Non-pigmented ciliary epithelial cell (primary cell): ENCODE results near the gene HLA-DPB1.
"Not testable (repeated sequence)": the region's sequence is repeated elsewhere in the genome, so short reads cannot be mapped to it uniquely, and the experiment has no call there.

Experiments
- DNase-seq: peaks from one replicate; pipeline ENCODE4 v3.0.0-alpha.2; 2010; ENCODE audit warnings: low read depth

The HLA-DPB1 gene

DNA sequence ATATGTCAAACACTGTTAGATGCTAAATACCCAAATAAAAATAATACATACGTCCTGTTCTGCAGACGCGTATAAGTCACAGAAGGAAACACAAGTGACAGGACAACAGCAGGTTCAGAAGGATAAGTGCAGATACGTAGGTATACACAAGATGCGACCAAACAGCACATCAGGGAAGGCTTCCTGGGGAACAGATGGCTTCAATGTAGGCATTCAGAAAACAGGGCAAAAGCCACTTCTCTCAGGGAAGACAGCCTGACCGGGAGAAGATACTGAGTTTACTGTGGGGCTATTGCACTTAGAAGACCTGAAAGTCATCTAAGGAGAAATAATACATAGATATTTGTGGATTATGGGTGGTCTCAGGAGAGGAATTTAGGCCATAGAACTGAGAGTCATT is 4.2 kb upstream of the HLA-DPB1 start:
- no peak for DNase-seq

DNA sequence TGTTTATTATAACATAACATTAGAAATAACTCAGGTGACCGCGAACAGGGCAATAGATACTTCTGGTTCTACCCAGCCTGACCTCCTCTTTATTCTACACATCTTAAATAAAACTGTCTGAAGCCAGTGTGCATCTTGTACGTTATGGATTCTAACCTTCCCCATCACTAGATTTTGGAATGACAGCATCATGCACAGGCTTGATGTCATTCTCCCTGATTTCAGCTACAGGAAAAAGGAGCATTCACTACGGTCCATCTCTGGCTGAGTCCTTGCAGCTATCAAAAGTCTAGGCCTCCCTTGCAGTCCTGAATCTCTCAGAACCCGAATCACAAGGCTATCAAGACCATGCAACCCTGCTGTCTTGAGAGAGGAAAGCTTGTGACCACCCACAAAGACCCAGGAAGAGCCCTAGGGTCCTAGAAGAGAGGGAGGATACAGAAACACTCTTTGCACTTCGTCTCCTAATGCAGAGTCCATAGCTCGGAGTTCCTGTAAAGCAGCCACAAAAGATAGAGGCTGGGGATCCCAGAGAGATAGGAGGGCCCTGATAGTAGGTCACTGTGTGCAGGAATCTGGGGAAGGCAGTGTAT is 3.2 kb upstream of the HLA-DPB1 start:
- DNase-seq = no peak

DNA sequence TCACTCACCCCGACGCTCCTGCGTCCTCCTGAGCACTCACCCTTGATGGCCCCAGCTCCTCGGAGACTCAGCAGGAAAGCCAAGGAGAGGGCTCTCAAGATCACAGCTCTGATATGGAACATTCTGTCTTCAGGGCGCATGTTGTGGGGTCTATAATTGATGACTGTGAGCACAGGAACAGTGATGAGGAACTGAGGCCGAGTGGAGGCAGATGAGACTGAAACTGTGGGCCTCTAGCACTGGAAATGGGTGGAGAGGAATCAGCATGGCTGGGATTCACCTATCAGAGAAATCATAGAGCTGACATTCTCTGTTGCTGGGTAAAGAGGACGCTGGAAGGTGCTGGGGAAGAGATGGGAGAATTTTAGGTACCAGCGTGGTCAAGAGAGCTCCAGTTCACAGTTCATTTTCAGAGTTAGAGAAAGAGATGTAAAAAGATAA is 2.3 kb upstream of the HLA-DPB1 start, which contains the start of gene HLA-DPA1:
HLA-DPA1 (minus strand) TSS at position 219 of the 441 bp plus-strand sequence.
- DNase-seq = no peak

DNA sequence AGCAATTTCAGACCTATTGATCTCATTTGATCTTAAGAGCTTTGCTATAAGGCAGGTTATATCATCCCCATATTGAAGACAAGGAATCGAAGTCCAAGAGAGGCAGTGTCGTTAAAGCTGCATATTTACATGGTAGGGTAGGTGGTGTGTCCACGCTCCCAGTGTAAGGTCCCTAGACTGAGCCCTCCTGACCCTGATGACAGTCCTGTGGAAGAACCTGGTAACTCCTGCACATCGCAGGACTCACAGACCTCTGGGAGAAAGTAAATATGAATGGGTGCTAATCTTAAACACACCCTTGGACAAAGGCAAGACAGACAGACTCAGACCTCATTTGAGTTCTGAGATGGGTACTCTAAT is 602 bp upstream of the HLA-DPB1 start:
- DNase-seq = no peak

DNA sequence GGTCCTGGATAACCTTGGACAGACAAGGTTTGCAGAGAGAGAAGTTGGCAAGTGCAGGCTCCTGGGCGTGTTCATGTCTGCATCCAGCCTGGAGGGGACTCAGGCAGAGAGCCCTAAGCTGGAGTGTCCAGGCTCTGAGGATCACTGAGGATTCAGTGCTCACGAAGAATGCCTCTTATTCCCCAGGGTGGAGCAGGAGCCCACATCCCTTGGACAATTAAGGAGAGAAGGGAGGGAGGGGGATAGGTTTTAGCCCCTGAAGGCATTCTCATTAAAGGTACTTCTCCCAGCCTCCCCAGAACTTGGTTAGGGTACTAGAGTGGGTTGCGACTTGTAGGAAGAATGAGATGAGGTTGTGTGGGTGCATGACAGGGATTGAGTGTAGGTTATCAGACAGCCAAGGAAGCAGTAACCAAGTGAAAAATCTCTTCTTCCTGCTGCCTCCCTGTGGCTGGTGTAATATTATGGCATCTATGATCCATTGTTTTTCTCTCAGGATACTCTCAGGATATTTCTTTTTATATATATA is 680 bp downstream of the HLA-DPB1 start:
- DNase-seq = no peak

DNA sequence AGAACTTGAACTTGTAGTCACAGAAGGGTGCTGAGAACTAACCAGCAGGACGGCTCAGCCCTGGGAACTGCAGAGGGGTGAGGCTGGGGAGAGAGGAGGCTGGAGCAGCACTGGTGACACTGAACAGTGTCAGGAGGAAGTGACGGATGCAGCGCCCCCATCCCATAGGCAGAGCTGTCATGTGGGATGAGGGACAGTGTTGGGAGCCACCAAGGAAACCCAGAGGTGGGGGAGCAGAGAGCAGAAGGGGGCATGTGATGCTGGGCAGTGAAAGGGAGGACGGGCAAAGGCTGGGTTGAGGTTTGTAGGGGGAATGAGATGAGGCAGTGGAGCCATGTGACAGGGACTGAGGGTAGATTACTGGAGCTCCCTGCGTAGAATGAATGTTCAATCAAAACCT is 2.1 kb downstream of the HLA-DPB1 start:
- no peak for DNase-seq

DNA sequence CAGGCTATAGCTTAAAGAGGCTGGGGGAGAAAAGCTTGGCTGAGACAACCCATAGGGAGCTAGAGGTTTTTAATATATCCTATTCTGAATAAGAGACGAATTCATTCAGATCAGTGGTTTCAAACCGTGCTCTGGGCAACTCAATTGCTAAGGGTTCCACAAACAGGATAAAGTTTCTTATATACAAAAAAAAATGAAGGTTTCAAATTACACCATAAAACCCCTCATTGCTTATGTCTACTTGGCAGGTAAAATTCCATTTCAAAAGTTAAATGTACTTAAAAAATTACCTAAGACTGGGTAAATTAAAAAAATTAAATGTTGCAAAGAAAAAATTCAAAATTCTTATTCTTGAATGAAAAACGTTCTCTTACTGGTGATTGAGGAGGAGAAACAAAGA is 2.7 kb downstream of the HLA-DPB1 start:
- no peak for DNase-seq

DNA sequence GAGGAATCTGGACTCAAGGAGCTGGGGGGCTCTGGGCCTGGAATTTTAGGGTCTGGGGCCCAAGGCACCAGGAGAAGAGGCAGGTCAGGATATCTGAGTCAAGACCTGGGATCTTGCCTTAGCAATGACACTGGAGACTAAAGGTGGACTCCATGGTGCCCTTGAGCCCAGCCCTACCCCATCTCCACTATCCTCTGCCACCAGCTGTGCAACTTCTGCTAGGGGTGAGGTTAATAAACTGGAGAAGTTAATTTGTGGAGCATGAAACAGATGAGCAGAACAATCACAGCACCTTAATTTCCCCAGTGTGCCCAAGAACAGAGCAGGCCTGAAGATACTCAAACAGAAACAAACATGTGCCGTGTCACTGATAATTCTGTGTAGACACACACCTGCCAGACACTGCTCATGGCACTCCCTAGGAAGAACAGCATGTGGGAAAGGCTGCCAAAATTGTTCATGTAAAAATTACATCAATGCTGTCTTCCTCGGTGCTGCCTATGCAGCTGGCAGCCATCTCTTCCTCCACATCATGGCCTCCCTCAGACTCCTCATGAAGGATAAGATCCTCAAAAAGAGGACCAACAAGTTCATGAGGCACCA is 3.2 kb downstream of the HLA-DPB1 start:
- no peak for DNase-seq

DNA sequence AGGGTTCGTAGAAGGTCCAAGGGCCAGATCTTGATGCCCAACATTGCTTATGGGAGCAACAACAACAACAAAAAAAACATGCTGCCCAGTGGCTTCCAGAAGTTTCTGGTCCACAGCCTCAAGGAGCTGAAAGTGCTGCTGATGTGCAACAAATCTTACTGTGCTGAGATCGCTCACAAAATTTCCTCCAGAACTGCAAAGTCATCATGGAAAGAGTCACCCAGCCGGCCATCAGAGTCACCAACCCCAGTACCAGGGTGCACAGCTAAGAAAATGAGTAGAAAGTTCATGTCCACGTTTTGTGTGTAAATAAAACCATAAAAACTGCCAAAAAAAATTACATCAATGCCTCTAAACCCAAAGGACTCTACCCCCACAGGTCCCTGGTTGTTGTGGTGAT is 3.8 kb downstream of the HLA-DPB1 start:
- no peak for DNase-seq

DNA sequence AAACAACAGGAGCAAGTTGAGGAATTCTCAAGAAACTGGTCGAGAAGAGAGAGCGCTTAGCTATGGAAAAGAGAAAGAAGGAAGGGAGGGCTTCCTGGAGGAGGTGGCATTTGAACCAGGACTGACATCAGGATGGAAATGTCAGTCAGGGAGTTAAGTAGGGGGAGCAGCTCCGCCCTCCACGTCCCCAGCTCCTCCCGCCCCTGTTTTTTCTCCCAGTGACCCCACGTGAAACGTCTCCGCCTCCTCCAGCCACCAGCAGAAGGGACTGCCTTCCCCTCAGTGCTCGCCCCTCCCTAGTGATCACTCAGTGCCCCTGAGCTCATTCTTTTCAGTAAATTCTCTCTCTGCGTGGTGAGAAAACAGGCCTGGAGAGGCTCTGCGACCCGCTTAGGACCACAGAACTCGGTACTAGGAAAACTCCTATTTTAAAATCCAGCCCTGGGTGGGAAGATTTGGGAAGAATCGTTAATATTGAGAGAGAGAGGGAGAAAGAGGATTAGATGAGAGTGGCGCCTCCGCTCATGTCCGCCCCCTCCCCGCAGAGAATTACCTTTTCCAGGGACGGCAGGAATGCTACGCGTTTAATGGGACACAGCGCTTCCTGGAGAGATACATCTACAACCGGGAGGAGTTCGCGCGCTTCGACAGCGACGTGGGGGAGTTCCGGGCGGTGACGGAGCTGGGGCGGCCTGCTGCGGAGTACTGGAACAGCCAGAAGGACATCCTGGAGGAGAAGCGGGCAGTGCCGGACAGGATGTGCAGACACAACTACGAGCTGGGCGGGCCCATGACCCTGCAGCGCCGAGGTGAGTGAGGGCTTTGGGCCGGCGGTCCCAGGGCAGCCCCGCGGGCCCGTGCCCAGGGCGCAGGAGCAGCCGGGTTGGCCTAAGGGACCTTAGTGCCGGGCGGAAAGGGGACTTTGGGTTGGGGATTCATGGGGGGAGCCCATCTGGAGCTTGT is 4.6 kb downstream of the HLA-DPB1 start:
- peak; percentile 8 for DNase-seq

DNA sequence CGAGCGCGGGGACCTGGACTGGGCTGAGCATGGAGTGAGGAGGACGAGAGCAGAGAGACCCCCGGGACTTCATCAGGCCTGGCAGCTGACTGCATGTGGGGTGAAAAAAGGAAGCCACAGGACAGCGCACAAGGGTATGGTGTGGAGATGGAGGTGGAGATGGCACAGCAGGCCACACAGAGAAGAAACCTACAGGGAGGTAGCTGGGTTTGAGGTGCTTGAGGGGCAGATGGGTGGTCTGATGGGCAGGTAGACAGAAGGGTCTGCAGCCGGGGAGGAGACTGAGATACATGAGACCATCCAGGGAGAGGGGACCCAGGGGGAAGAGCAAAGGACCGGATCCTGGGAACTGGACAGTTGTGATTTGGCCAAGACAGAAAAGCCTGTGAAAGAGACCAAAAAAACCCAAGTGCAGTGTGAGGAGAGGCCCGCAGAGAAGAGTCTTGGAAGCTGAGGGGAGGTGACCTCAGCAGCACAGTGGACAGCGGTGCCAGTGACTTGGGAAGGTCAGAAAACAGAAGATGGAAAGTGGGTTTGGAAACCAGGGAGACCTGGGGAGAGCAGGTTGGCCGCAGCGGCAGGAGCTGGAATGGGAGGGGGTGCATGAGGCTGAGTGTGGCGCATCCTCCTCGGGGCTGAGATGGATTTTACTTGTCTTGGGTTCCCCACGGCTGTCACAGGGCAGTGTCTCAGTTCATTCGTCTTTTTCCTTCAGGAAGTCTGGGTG is 5.5 kb downstream of the HLA-DPB1 start:
- DNase-seq = no peak

DNA sequence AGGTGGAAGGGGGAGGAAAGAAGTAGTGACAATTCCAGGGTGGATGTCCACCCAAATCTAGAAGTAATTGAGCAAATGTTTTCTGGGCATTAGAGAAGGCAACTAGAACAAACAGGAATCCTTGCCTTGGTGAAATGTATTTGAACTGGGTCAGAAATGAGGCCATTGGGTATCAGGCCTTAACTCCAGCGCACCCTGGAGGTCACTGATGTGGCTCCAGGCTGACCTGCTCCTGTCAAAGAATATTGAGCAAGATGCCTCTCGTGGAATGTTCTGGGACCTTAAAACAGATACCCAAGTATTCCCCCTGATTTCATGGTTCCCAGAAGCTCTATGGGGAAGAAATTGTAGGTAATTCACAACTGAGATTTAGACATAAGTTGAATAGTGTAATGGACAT is 6.9 kb downstream of the HLA-DPB1 start:
- no peak for DNase-seq

DNA sequence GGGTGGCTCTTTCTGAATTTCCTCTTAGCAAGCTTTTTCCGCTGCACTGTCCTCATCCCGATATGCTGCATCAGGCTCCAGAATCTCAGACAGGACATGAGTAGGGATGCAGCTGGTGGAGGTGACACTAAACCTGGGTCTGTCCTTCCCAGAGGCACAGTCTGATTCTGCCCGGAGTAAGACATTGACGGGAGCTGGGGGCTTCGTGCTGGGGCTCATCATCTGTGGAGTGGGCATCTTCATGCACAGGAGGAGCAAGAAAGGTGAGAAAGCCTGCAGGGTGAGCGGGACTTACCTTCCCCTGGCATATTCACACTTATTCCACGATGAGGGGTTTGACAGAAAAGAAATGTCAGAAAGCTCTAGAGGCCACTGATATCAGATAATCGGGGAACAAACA is 9.8 kb downstream of the HLA-DPB1 start:
- DNase-seq = no peak

DNA sequence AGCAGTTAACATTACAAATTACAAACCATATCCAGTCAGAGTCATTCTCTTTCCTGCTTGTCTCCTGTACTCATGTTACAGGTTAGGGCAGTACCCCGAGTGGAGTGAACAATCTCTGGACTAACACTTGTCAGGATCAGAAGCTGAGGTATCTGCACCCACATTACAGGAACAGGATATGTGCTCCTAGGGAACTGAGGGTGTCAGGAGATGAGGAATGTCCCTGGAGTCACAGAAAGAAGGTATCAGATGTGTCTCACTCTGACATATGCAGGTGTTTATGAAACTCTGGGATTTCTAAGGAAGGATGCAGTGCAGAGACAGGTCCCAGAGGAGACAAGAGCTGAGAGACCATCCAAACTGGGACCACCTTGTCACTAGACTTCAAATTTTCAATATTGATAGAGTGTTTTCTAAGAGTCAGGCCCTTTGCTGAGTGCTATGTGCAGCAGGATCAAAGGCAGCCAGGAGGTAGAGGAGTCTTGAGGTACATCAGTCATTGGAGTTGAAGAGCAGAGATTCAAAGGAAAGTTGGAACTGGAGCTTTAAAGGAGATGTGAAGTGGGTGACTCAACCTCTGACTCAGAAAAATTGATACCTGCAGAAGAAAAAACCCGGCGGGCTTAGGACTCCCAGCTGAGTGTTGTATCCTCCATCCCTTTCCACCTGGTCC is 12.6 kb downstream of the HLA-DPB1 start:
- DNase-seq = no peak

DNA sequence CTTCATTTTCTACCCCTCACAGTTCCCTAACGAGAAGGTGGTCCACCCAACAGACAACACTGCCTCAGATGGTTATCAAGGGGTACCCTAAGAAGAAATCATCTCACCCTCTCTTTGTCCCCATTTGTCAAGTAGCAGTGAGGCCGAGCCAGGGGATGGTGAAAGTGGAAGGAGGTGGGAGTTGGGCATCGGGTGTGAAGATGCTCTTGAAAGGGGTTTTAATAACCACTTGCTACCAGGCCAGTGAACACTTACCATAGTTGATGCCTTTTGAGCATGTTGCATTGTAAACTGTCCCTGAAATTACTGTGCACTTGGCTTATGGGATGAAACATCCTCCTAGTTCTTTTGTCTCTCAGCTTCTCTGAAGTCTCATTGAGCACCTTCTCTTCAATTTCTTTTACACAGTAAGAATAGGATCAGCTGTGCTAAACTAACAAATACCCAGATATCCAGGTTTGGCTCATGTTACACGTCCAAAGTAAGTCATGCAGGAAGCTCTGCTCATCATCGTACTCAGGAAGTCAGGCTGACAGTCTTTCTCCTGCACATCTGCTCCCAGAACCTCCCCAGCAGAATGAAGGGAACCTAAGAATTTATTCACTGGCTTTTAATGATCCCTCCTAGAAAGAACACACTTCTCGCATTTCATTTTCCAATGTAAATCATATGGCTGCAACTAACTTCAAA is 13.3 kb downstream of the HLA-DPB1 start:
- DNase-seq = no peak

DNA sequence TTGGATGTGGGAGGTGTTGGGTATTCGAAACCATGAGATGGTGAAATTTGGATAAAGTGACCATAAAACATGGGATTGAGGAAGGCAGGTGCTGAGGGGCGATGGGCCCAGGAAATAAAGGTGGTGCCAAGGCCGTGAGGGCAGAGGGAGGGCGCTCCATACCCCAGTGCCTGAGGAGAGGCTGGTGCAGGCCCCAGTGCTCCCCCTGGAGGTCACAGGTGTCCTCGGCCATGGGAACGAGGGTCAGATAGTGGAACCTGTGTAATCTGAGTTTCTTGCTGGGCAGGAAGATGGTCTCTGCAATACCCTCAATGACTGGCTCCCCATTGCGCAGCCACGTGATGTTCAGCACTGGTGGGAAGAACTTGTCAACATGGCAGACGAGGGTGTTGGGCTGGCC is 16.2 kb downstream of the HLA-DPB1 start:
- no peak for DNase-seq

DNA sequence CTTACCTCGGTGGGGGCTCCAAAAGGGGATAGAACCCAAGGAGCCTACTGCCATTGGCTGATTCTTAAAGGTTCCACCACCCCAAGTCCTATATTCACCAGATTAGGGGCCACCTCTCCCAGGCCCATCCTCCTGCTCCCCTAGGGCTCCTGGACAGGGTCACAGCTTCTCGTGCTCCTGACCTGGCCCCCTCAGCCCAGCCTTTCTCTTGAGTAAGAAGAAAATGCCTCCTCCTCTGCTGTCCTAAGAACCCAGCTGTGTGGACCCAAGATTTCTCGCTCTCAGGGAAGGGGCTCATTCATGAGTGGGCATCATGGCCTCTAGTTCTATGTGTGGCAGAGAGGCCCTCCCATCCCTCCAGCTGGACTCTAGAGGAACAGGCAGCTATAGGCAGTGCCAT is 16.6 kb downstream of the HLA-DPB1 start:
- no peak for DNase-seq

DNA sequence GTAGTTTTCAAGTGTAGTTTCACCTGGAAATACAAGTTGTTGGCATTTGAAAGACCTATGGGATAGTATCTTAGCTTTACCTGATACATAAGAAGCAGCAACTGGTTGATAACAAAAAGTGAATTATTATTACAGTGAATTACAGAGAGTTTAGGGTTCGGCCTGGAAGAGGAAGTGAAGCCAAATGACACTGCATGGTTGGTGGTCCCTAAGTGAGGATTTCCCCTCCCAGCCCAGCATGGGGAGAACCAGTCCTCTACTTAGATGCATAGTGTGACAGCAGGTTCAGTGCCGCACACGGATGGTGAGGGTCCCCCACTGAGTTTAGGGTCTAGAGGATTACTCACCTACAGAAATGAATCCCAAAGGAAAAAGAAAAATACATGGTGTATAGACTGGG is 18.1 kb downstream of the HLA-DPB1 start:
- no peak for DNase-seq

DNA sequence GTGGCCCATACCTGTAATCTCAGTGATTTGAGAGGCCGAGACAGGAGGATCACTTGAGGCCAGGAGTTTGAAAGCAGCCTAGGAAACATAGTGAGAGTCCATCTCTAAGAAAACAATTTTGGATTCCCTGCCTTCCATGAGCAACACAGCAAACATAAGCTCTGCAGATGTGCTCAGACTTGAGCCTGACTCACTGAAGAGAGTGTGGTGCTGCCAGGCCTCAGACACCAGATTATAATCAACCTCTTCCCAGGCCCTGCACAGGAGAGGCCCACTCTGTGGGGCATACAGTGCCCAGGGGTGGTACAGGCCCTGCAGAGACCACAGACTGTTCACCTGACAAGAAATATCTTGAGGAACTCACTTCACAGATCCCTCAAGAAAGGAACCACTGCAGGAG is 19.9 kb downstream of the HLA-DPB1 start:
- DNase-seq = no peak

DNA sequence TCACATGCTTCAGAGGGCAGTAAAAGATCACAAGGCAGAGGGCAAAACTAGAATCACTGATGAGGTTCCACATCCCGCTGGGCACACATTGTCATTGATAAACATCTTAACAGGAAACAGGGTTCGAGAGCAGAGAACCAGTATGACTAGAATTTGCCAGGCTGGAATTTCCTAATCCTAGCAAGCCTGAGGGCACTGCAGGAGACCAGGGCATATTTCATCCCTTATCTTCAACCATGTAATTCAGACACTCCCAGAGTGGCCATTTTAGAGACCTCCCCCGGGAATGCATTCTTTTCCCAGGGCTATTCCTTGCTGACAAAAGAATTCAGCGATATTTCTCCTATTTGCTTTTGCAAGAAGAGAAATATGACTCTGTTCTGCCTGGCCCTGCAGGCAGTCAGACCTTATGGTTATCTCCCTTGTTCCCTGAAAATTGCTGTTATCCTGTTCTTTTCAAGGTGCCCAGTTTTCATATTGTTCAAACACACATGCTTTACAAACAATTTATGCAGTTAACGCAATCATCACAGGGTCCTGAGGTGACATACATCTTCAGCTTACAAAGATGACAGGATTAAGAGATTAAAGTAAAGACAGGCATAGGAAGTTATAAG is 25.4 kb downstream of the HLA-DPB1 start:
- not testable (repeated sequence) for DNase-seq

DNA sequence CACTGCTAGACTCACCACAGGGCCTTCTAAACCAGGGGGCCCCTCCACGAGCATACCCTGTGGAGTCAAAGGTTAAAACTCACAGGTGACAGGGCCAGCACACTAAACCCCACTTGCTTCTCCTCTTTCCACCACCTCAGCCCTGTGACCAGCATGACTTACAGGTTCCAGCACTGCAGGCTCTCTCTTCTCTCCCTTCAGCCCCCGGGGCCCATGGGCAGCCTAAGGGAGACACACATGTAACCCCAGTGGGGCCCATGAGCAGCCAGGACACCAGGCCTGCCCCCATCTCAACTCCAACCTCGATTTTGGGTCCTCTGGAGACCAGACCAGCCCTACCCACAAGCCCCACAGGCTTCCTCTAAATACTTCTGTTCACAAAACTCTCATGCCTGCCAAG is 28.0 kb downstream of the HLA-DPB1 start:
- no peak for DNase-seq
